Sigmoid colon (tissue), 7 donors: ENCODE results near the gene HOXA11. TPM values are rescaled to one million over a fixed set of nuclear protein-coding genes. Genes with fewer than 3 reads are reported as not detected.

ENCODE experiments used
- DNase-seq: peaks from one replicate; pipeline ENCODE4 v3.0.0-alpha.2; 2019
- H3K27ac ChIP-seq, 4 donors: fragments of 200-600 bp; sonication (generic); one replicate each; pipeline ENCODE4 v1.5.1; 2016 to 2019; ENCODE audit warnings: mild to moderate bottlenecking in 1 of 4
- H3K27me3 ChIP-seq, 3 donors: fragments of 200-600 bp; sonication (generic); one replicate each; pipeline ENCODE4 v1.5.1; 2019; ENCODE audit warnings: mild to moderate bottlenecking in 1 of 3
- H3K36me3 ChIP-seq, 4 donors: fragments of 200-600 bp; sonication (generic); one replicate each; pipeline ENCODE4 v1.5.1; 2016 to 2019
- H3K4me1 ChIP-seq, 4 donors: fragments of 200-600 bp; sonication (generic); one replicate each; pipeline ENCODE4 v1.5.1; 2017 to 2019
- H3K4me3 ChIP-seq, 4 donors: fragments of 200-600 bp; sonication (generic); one replicate each; pipeline ENCODE4 v1.5.1; 2017 to 2019; ENCODE audit warnings: mild to moderate bottlenecking in 2 of 4, moderate library complexity in 1 of 4
- H3K9me3 ChIP-seq, 4 donors: fragments of 200-600 bp in 3 of 4; sonication (generic) in 3 of 4; one replicate each; pipeline versions ENCODE4 v1.5.1 to v1.6.1; 2013 to 2019
- CTCF ChIP-seq, 4 experiments: fragments of 450-650 bp in 3 of 4; fragments of 200-600 bp in 1 of 4; IDR thresholded peaks; one replicate each; pipeline ENCODE4 v1.5.1; 2016 to 2019; ENCODE audit warnings: antibody characterized with exemption in 4 of 4, mild to moderate bottlenecking in 3 of 4, moderate library complexity in 2 of 4
- EP300 ChIP-seq, 4 donors: sonication (generic); formaldehyde crosslinking; IDR thresholded peaks; one replicate each; pipeline ENCODE4 v1.6.1; 2017; ENCODE audit warnings: antibody characterized with exemption in 4 of 4
- POLR2A ChIP-seq, 2 donors: fragments of 450-650 bp; IDR thresholded peaks; one replicate each; pipeline ENCODE4 v1.6.1; 2016; ENCODE audit warnings: antibody characterized with exemption in 2 of 2, mild to moderate bottlenecking in 2 of 2, moderate library complexity in 2 of 2
- POLR2AphosphoS5 ChIP-seq, 4 donors: sonication (generic); formaldehyde crosslinking; IDR thresholded peaks; one replicate each; pipeline ENCODE4 v1.6.1; 2017; ENCODE audit warnings: antibody characterized with exemption in 4 of 4
- WGBS, 2 donors: extraction: QIAGEN DNeasy Blood & Tissue Kit; methylation state at CpG; one replicate each; pipeline ENCODE4 v1.1.7; 2013; 5-methylcytosine and 5-hydroxymethylcytosine counted together
- intact Hi-C: fragments of 100-400 bp; cut with DNase I; formaldehyde crosslinking; loops from one replicate; pipeline ENCODE4 v1.15.1; 2023
- polyA plus RNA-seq, 3 donors: library from polyadenylated mRNA; stranded (reverse); fragments of 200-250 nt; gene quantifications; one replicate each; pipeline ENCODE4 v1.2.3, GENCODE V29; 2013
- total RNA-seq, 4 donors: library from RNA; depleted of rRNA; stranded (reverse); fragments of >200 nt; gene quantifications; one replicate each; pipeline ENCODE4 v1.1.0, GENCODE V29; 2016
- donor health status: healthy with polysubstance abuse.
- donor health status: Bipolar disorder and iron deficiency.
- donor health status: healthy.

HOXA11 gene
- total and polyA plus RNA-seq, 7 donors, result 3.0 to 25.0 (median 18.7) TPM

DNA sequence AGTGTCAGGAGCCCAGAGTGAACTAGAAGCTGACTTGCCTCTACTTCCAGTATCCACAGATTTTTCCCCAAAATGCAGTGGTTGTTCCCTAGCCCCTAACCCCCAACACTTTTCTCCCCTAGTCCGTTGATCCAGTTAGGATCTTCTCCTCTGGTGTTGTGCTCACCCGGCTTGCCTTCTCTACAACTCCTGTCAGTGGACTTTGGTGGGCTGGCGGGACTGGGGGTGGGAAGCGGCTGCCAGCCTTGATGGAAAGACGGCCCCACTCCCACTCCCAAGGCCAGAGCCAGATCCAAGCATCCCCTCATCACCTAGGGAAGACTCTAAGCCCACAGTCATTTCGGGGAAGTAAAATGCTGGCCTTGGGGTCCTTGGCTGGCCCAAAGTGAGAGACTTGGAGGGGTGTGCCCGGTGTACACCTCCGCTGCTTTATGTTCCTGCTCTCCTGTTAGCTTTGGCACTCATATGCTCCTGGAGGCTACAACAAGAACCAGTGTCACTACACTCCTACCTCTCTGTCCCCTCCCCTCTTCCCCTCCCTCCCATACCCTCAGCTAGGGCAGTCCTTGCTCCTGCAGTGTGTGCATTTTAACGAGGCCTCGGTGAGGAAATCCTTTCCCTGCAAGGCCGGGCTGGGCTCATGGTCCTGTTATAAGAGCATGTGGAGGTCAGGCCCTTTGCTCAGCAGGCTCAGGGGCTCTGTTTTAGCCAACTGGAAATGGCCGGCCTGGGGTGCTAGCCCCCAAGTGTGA, 10.0 kb downstream of the HOXA11 start:
- H3K9me3 ChIP-seq, result no peaks in the 10 kb centered on the region
- TF ChIP-seq EP300 (IDR thresholded peaks at IDR 0.05) (no peak), POLR2A (IDR thresholded peaks at IDR 0.05) (peak; percentile 55 to 77), CTCF (IDR thresholded peaks at IDR 0.05) (no peak), POLR2AphosphoS5 (IDR thresholded peaks at IDR 0.05) (peak; percentile 71 to 85 (median 78))
- H3K4me3 ChIP-seq, result peak overlapping the region; percentile 48 to 85 (median 82)
- H3K27ac ChIP-seq, result peak overlapping the region in 3 of 4 donors; percentile 97 to 98 (median 98)
- H3K4me1 ChIP-seq, result peaks cover 0 to 33% (median 18%) of the 10 kb centered on the region in 4 donors
- no peaks in the 10 kb centered on the region for H3K36me3 ChIP-seq
- peak; percentile 87 for DNase-seq
- H3K27me3 ChIP-seq, result no peaks in the 10 kb centered on the region
- WGBS, 2 donors, result 9 to 58% methylated on average over 12 of the region's 12 CpGs
- intact Hi-C loops, result no loop called here

GRCh38 chr7:27173956-27174873, 10.8 kb downstream of the HOXA11 start, which contains the start of gene HOXA10:
HOXA10 (minus strand) TSS chr7:27174320; CDS start chr7:27174306, 14 bp downstream.
- no peaks in the 10 kb centered on the region for H3K27me3 ChIP-seq
- peak within 1 kb of the TSS; percentile 47 to 85 (median 82) for H3K4me3 ChIP-seq
- TF ChIP-seq POLR2A (IDR thresholded peaks at IDR 0.05), result peak; percentile 33 to 52
- peak; percentile 45 to 75 (median 66) for TF ChIP-seq POLR2AphosphoS5 (IDR thresholded peaks at IDR 0.05)
- TF ChIP-seq EP300 (IDR thresholded peaks at IDR 0.05), result no peak
- no peak for TF ChIP-seq CTCF (IDR thresholded peaks at IDR 0.05)
- H3K27ac ChIP-seq, result peak within 1 kb of the TSS in 3 of 4 donors; percentile 97 to 98 (median 98)
- intact Hi-C loops, result no loop called here
- DNase-seq, result peak; percentile 88
- H3K9me3 ChIP-seq, result no peaks in the 10 kb centered on the region
- H3K36me3 ChIP-seq, result no peaks in the 10 kb centered on the region
- WGBS, 2 donors, result 1 to 4% methylated on average over 82 of the region's 82 CpGs
- peaks cover 0 to 31% (median 17%) of the 10 kb centered on the region in 4 donors for H3K4me1 ChIP-seq

DNA sequence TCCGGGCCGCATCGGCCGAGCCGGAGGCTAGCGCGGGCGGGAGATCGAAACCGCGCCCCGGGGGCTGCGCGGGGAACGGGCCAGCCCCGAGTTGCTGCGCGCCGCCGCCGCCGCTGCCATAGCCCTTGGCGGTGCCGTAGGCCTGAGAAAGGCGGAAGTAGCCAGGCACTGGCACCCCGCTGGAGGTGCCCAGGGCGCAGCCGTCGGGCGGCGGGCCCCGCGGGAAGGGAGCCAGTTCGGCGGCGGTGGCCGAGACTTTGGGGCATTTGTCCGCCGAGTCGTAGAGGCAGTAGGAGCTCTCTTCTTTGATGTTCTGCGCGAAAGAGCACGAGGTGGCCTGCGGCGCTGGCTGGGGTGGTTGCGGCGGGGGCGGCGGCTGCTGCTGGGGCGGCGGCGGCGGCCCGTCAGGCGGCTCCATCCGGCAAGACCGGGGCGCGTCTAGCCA, 11.5 kb downstream of the HOXA11 start:
- DNase-seq, result peak; percentile 74

DNA sequence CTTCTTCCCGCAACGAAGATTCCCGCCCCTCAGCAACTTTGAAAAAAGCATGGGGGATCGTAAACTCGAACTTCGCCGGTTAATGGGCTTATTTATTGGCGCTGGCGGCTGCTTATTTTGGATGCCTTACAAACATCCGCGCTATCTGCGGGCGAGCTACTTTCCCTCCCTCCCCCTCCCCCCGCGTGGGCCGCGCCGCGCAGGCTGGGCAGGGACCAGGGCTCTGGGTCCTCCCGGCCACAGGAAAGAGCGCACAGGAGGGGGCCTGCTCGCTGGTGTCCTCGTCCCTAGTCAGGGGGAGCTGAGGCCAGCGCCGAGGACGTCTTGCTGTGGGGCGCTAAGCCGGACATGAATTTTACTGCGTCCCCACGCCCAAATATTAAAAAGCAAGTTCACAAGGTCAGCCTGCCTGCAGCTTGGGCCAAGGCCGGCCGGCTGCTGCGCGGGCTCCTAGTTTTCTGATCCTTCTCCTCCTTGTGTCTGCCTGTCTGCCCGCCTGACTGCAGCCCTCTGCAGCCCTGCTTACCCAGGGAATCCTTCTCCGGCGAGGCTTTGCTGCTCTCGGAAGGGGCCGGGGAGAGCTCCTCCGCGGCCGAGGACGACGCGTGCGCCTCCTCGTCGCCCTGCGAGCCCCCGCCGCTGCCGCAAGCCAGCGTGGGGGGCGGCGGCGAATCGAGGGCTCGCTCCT, 12.1 kb downstream of the HOXA11 start:
- H3K4me1 ChIP-seq, result peaks cover 0 to 31% (median 20%) of the 10 kb centered on the region in 4 donors

More for the DNA sequence above, 11.5 kb downstream of the HOXA11 start:
- WGBS, 2 donors, result 0 to 1% methylated on average over 59 of the region's 59 CpGs
- TF ChIP-seq POLR2A (IDR thresholded peaks at IDR 0.05), result no peak
- peak in 1 of 4 donors; percentile 20 for TF ChIP-seq POLR2AphosphoS5 (IDR thresholded peaks at IDR 0.05)
- Histone ChIP-seq H3K4me3 (peak overlapping the region; percentile 47 to 85 (median 82)), H3K4me1 (peaks cover 0 to 31% (median 17%) of the 10 kb centered on the region in 4 donors), H3K9me3 (no peaks in the 10 kb centered on the region), H3K27me3 (no peaks in the 10 kb centered on the region), H3K36me3 (no peaks in the 10 kb centered on the region), H3K27ac (peak overlapping the region in 3 of 4 donors; percentile 97 to 98 (median 98))
- intact Hi-C loops, result no loop called here

More for the DNA sequence above, 12.1 kb downstream of the HOXA11 start:
- Histone ChIP-seq H3K27ac (peak overlapping the region in 3 of 4 donors; percentile 97 to 98 (median 98)), H3K27me3 (no peaks in the 10 kb centered on the region), H3K9me3 (no peaks in the 10 kb centered on the region), H3K4me3 (peak overlapping the region; percentile 47 to 85 (median 82)), H3K36me3 (no peaks in the 10 kb centered on the region)
- DNase-seq, result peak; percentile 95
- intact Hi-C loops, result no loop called here
- TF ChIP-seq POLR2AphosphoS5 (IDR thresholded peaks at IDR 0.05) (peak; percentile 82 to 93 (median 90)), CTCF (IDR thresholded peaks at IDR 0.05) (no peak), POLR2A (IDR thresholded peaks at IDR 0.05) (peak; percentile 70 to 86), EP300 (IDR thresholded peaks at IDR 0.05) (peak in 1 of 4 donors; percentile 73)
- 1% methylated on average over 58 of the region's 58 CpGs for WGBS, 2 donors
